Testis (tissue), 3 donors: Measurements from ENCODE around the gene KLHL42. TPM values are rescaled to one million over a fixed set of nuclear protein-coding genes. Genes with fewer than 3 reads are reported as not detected.

ENCODE experiments used
- DNase-seq: peaks from one replicate; pipeline ENCODE4 v3.0.0-alpha.2; 2019
- H3K27ac ChIP-seq, 2 donors: fragments of 200-600 bp; sonication (generic); one replicate each; pipeline ENCODE4 v1.5.1; 2019
- H3K27me3 ChIP-seq: fragments of 200-600 bp; sonication (generic); one replicate; pipeline ENCODE4 v1.5.1; 2019
- H3K36me3 ChIP-seq: fragments of 200-600 bp; sonication (generic); one replicate; pipeline ENCODE4 v1.5.1; 2017; ENCODE audit warnings: low read depth; ENCODE audit errors: missing control alignments
- H3K4me1 ChIP-seq: fragments of 200-600 bp; sonication (generic); one replicate; pipeline ENCODE4 v1.5.1; 2019
- H3K4me3 ChIP-seq, 2 donors: fragments of 200-600 bp; sonication (generic); one replicate each; pipeline ENCODE4 v1.5.1; 2017 to 2019
- H3K9me3 ChIP-seq: fragments of 200-600 bp; sonication (generic); one replicate; pipeline ENCODE4 v1.5.1; 2017
- CTCF ChIP-seq, 3 experiments: fragments of 450-650 bp in 2 of 3; fragments of 200-600 bp in 1 of 3; sonication (generic) in 1 of 3; IDR thresholded peaks; one replicate each; pipeline ENCODE4 v1.5.1; 2016 to 2019; ENCODE audit warnings: antibody characterized with exemption in 3 of 3, mild to moderate bottlenecking in 2 of 3, moderate library complexity in 1 of 3
- POLR2A ChIP-seq: fragments of 450-650 bp; IDR thresholded peaks from one replicate; pipeline ENCODE4 v1.6.1; 2017; ENCODE audit warnings: antibody characterized with exemption, mild to moderate bottlenecking, moderate library complexity
- WGBS, 2 donors: methylation state at CpG; one replicate each; pipeline ENCODE4 v1.1.5; 2018; 5-methylcytosine and 5-hydroxymethylcytosine counted together
- intact Hi-C: fragments of 100-400 bp; cut with DNase I; formaldehyde crosslinking; loops from one replicate; pipeline ENCODE4 v1.15.1; 2023; ENCODE audit warnings: low total_unique reads
- polyA plus RNA-seq: library from polyadenylated mRNA; stranded (reverse); fragments of 350-450 nt; fragmentation: Illumina TruSeq; extraction: RNeasy Lipid Tissue Mini Kit (QIAGEN cat#74804); gene quantifications from one replicate; pipeline ENCODE4 v1.2.3, GENCODE V29; 2014; ENCODE audit warnings: low read depth, low replicate concordance; ENCODE audit not compliant: insufficient read depth
- total RNA-seq, 2 donors: library from RNA; depleted of rRNA; stranded (reverse); fragments of >200 nt; gene quantifications; one replicate each; pipeline ENCODE4 v1.2.3, GENCODE V29; 2016

KLHL42 gene
- total and polyA plus RNA-seq, 3 donors from 2014 or later = 23.7 to 87.8 (median 65.1) TPM

GRCh38 chr12:27780612-27781408 is 777 bp downstream of the KLHL42 start:
- Histone ChIP-seq H3K4me1 (peaks cover 11% of the 10 kb centered on the region), H3K36me3 (no peaks in the 10 kb centered on the region), H3K27me3 (no peaks in the 10 kb centered on the region), H3K4me3 (peak overlapping the region; percentile 87 to 92), H3K27ac (peak overlapping the region; percentile 95), H3K9me3 (no peaks in the 10 kb centered on the region)
- DNase-seq = peak; percentile 87
- intact Hi-C loops = no loop called here
- WGBS, 2 donors = 7% methylated on average over 19 to 24 of the region's 27 CpGs
- TF ChIP-seq CTCF (IDR thresholded peaks at IDR 0.05) (no peak), POLR2A (no peak)

- Histone ChIP-seq H3K27me3 (no peaks in the 10 kb centered on the region), H3K4me1 (peaks cover 11% of the 10 kb centered on the region), H3K36me3 (no peaks in the 10 kb centered on the region), H3K27ac (peak overlapping the region; percentile 95), H3K4me3 (peak overlapping the region; percentile 87 to 92), H3K9me3 (no peaks in the 10 kb centered on the region)
- TF ChIP-seq CTCF (IDR thresholded peaks at IDR 0.05) = no peak
- no peak for TF ChIP-seq POLR2A
- WGBS, 2 donors = 35 to 40% methylated on average over 5 of the region's 5 CpGs
- intact Hi-C loops = no loop called here
- no peak for DNase-seq
These were observed 1.6 kb downstream of the KLHL42 start for GRCh38 chr12:27781680-27782079.

GRCh38 chr12:27782481-27782880 is 2.4 kb downstream of the KLHL42 start:
- peak overlapping the region; percentile 95 for H3K27ac ChIP-seq
- H3K9me3 ChIP-seq = no peaks in the 10 kb centered on the region
- H3K27me3 ChIP-seq = no peaks in the 10 kb centered on the region
- 59 to 65% methylated on average over 1 of the region's 1 CpG for WGBS, 2 donors
- DNase-seq = no peak
- intact Hi-C loops = no loop called here
- H3K4me3 ChIP-seq = no peak overlapping the region
- H3K36me3 ChIP-seq = no peaks in the 10 kb centered on the region
- H3K4me1 ChIP-seq = peaks cover 11% of the 10 kb centered on the region
- TF ChIP-seq POLR2A (no peak), CTCF (IDR thresholded peaks at IDR 0.05) (no peak)

GRCh38 chr12:27785882-27786570 is 6.0 kb downstream of the KLHL42 start:
- Histone ChIP-seq H3K9me3 (no peaks in the 10 kb centered on the region), H3K4me1 (peaks cover 26% of the 10 kb centered on the region), H3K4me3 (no peak overlapping the region), H3K36me3 (no peaks in the 10 kb centered on the region), H3K27me3 (no peaks in the 10 kb centered on the region), H3K27ac (no peak overlapping the region)
- 74 to 86% methylated on average over 3 of the region's 3 CpGs for WGBS, 2 donors
- no peak for TF ChIP-seq CTCF (IDR thresholded peaks at IDR 0.05)
- no peak for TF ChIP-seq POLR2A
- DNase-seq = no peak
- intact Hi-C loops = no loop called here
